ENCODE data around the gene CELF2.

GRCh38 chr10:11381511-11381910, 363.8 kb downstream of the CELF2 start:
- TF ChIP-seq CTCF (IDR thresholded peaks at IDR 0.05; ENCODE audit: low read depth, low read length, poor library complexity, severe bottlenecking) = no peak
- TF ChIP-seq EZH2phosphoT487 (IDR thresholded peaks at IDR 0.05; ENCODE audit: borderline replicate concordance, low read length) = no peak

All from DOHH2 (cell line).